SK-N-SH treated with all-trans-retinoic acid at 6 μM for 48 hours (cell line): ENCODE results near the gene CDA.

Experiments used
- ATAC-seq: fragments of 200-7000 bp; cut with Tn5 transposase; 3 replicates; pipeline ENCODE4 v1.9.1; 2020; ENCODE audit warnings: mild to moderate bottlenecking, moderate library complexity
- ARNTL ChIP-seq: fragments of 450-650 bp; formaldehyde crosslinking; IDR thresholded peaks from 2 replicates; pipeline ENCODE4 v1.5.0; 2020; ENCODE audit warnings: low read depth, mild to moderate bottlenecking, moderate library complexity, borderline replicate concordance
- BACH2 ChIP-seq: fragments of 250-450 bp; sonication (Bioruptor Pico); IDR thresholded peaks from 2 replicates; pipeline ENCODE4 v1.9.0; 2021; ENCODE audit warnings: mild to moderate bottlenecking, borderline replicate concordance
- CREB5 ChIP-seq: fragments of 250-450 bp; sonication (Bioruptor Pico); IDR thresholded peaks from 2 replicates; pipeline ENCODE4 v1.5.1; 2020; ENCODE audit warnings: low read depth, mild to moderate bottlenecking, moderate library complexity
- CSDC2 ChIP-seq: fragments of 250-450 bp; sonication (Bioruptor Pico); IDR thresholded peaks from 2 replicates; pipeline ENCODE4 v1.5.0; 2020; ENCODE audit warnings: mild to moderate bottlenecking, moderate library complexity
- ESRRG ChIP-seq: fragments of 250-450 bp; sonication (Bioruptor Pico); IDR thresholded peaks from 2 replicates; pipeline ENCODE4 v1.6.1; 2021; ENCODE audit warnings: mild to moderate bottlenecking
- GLIS3 ChIP-seq: fragments of 250-450 bp; sonication (Bioruptor Pico); IDR thresholded peaks from 2 replicates; pipeline ENCODE4 v1.5.0; 2020; ENCODE audit warnings: mild to moderate bottlenecking, moderate library complexity
- OSR1 ChIP-seq: fragments of 250-450 bp; sonication (Bioruptor Pico); IDR thresholded peaks from 2 replicates; pipeline ENCODE4 v1.8.0; 2022; ENCODE audit warnings: moderate library complexity, mild to moderate bottlenecking, inconsistent platforms
- POU6F1 ChIP-seq: fragments of 250-450 bp; sonication (Bioruptor Pico); IDR thresholded peaks from 2 replicates; pipeline ENCODE4 v1.8.0; 2021; ENCODE audit warnings: low read depth, mild to moderate bottlenecking, moderate library complexity, borderline replicate concordance
- PPARA ChIP-seq: fragments of 250-450 bp; sonication (Bioruptor Pico); IDR thresholded peaks from 2 replicates; pipeline ENCODE4 v1.5.0; 2020; ENCODE audit warnings: mild to moderate bottlenecking, borderline replicate concordance
- RARB ChIP-seq: fragments of 250-450 bp; sonication (Bioruptor Pico); IDR thresholded peaks from 2 replicates; pipeline ENCODE4 v1.8.0; 2021; ENCODE audit warnings: mild to moderate bottlenecking, moderate library complexity
- SNAI2 ChIP-seq: fragments of 250-450 bp; sonication (Bioruptor Pico); IDR thresholded peaks from 2 replicates; pipeline ENCODE4 v1.5.0; 2020; ENCODE audit warnings: mild to moderate bottlenecking, moderate library complexity
- TCF4 ChIP-seq: fragments of 250-450 bp; sonication (Bioruptor Pico); IDR thresholded peaks from 2 replicates; pipeline ENCODE4 v1.8.0; 2021; ENCODE audit warnings: mild to moderate bottlenecking, moderate library complexity, borderline replicate concordance
- TOX ChIP-seq: fragments of 250-450 bp; sonication (Bioruptor Pico); IDR thresholded peaks from 2 replicates; pipeline ENCODE4 v1.8.0; 2021; ENCODE audit warnings: mild to moderate bottlenecking, moderate library complexity, borderline replicate concordance
- TSHZ2 ChIP-seq: fragments of 250-450 bp; sonication (Bioruptor Pico); IDR thresholded peaks from 2 replicates; pipeline ENCODE4 v1.5.0; 2020; ENCODE audit warnings: mild to moderate bottlenecking, moderate library complexity
- ZC3H10 ChIP-seq: fragments of 250-450 bp; sonication (Bioruptor Pico); IDR thresholded peaks from 2 replicates; pipeline ENCODE4 v1.5.1; 2021; ENCODE audit warnings: mild to moderate bottlenecking, moderate library complexity
- ZFP3 ChIP-seq: fragments of 250-450 bp; sonication (Bioruptor Pico); IDR thresholded peaks from 2 replicates; pipeline ENCODE4 v1.5.0; 2020; ENCODE audit warnings: mild to moderate bottlenecking, moderate library complexity
- ZFP30 ChIP-seq: fragments of 450-650 bp; formaldehyde crosslinking; IDR thresholded peaks from 2 replicates; pipeline ENCODE4 v1.5.0; 2022; ENCODE audit warnings: mild to moderate bottlenecking, moderate library complexity
- ZNF565 ChIP-seq: fragments of 450-650 bp; formaldehyde crosslinking; conservative IDR thresholded peaks from 2 replicates; pipeline ENCODE4 v1.5.0; 2020; ENCODE audit warnings: low read depth, mild to moderate bottlenecking, moderate library complexity
- ZNF70 ChIP-seq: fragments of 450-650 bp; formaldehyde crosslinking; IDR thresholded peaks from 2 replicates; pipeline ENCODE4 v1.5.0; 2020; ENCODE audit warnings: mild to moderate bottlenecking, moderate library complexity
- ZNF8 ChIP-seq: fragments of 450-650 bp; formaldehyde crosslinking; IDR thresholded peaks from 2 replicates; pipeline ENCODE4 v1.5.0; 2020; ENCODE audit warnings: mild to moderate bottlenecking, moderate library complexity

The CDA gene

GRCh38 chr1:20600156-20600555 lies 11.3 kb downstream of the CDA start:
- no peak for ATAC-seq
- TF ChIP-seq RARB: no peak
- TF ChIP-seq GLIS3 (CRISPR knock-in tag): no peak
- TF ChIP-seq ZNF8 (CRISPR knock-in tag): no peak
- TF ChIP-seq ZC3H10 (CRISPR knock-in tag): no peak
- no peak for TF ChIP-seq POU6F1 (CRISPR knock-in tag)
- no peak for TF ChIP-seq SNAI2 (CRISPR knock-in tag)

- TF ChIP-seq ZNF8 (CRISPR knock-in tag) (no peak), ZFP3 (CRISPR knock-in tag) (no peak), ARNTL (CRISPR knock-in tag) (no peak), TOX (CRISPR knock-in tag) (no peak), CSDC2 (CRISPR knock-in tag) (no peak), OSR1 (CRISPR knock-in tag) (no peak), SNAI2 (CRISPR knock-in tag) (no peak), TCF4 (CRISPR knock-in tag) (no peak), ESRRG (CRISPR knock-in tag) (no peak)
- TF ChIP-seq, all 23 proteins: peak for 0
These were observed 12.4 kb downstream of the CDA start for GRCh38 chr1:20601129-20601825.

GRCh38 chr1:20602851-20603450 lies 14.1 kb downstream of the CDA start:
- ATAC-seq: no peak
- TF ChIP-seq ZFP30: no peak
- TF ChIP-seq GLIS3 (CRISPR knock-in tag): no peak
- TF ChIP-seq BACH2 (CRISPR knock-in tag): no peak
- no peak for TF ChIP-seq ARNTL (CRISPR knock-in tag)
- no peak for TF ChIP-seq RARB
- no peak for TF ChIP-seq PPARA (CRISPR knock-in tag)
- TF ChIP-seq ZNF70 (CRISPR knock-in tag): no peak
- no peak for TF ChIP-seq ZFP3 (CRISPR knock-in tag)
- TF ChIP-seq TOX (CRISPR knock-in tag): no peak
- TF ChIP-seq ZNF565 (CRISPR knock-in tag): no peak
- TF ChIP-seq ZC3H10 (CRISPR knock-in tag): no peak

More at GRCh38 chr1:20601129-20601825, 12.4 kb downstream of the CDA start:
- no peak for ATAC-seq

GRCh38 chr1:20603504-20604464 lies 14.9 kb downstream of the CDA start:
- ATAC-seq: peak; percentile 84
- TF ChIP-seq CSDC2 (CRISPR knock-in tag): no peak
- TF ChIP-seq ZNF70 (CRISPR knock-in tag): no peak
- TF ChIP-seq ZFP3 (CRISPR knock-in tag): no peak
- TF ChIP-seq ESRRG (CRISPR knock-in tag): no peak
- no peak for TF ChIP-seq TSHZ2 (CRISPR knock-in tag)
- no peak for TF ChIP-seq CREB5 (CRISPR knock-in tag)
